ENCODE data around the gene AKAIN1. TPM values are rescaled to one million over a fixed set of nuclear protein-coding genes. Genes with fewer than 3 reads are reported as not detected.

Gene AKAIN1
- total and polyA plus RNA-seq, 2 experiments from 2014 or later = not detected

DNA sequence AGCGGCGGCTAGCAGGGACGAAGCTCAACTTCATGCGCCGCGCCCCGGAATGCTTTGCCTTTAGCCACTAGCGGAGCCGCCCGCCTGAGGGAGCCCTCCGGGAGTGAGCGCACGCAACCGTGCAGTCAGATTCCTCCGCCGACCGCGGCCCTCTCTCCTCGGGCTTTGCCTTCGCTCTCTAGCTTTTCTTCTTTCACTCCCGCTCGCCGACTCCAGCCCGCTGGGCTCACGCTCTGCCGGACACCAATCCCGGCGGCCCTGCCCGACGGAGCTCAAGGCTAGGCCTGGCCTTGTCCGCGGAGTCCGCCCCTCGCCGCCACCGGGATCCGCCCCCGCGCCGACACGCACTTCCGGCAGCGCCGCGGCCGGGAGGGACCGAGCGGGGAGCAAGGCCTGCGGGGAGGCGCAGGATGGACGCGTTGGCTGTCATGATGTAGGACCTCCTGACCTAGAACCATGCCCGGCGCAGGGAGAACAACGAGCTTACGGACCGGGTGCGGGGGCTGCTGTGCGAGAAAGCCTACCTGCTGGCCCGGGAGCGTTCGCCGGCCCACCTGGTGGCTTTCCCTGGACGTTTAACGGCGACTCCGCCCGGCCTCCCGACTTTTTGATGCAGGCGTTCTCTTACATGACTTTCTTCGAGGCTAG lies 40.8 kb upstream of the AKAIN1 start:
- peak overlapping the region; percentile 91 for H3K4me3 ChIP-seq
- H3K27ac ChIP-seq = peak overlapping the region; percentile 98
- peak; percentile 96 for DNase-seq
- 1 to 2% methylated on average over 71 of the region's 71 CpGs for WGBS, 2 experiments (ENCODE audit: low coverage in 1 of 2, low lambda C conversion rate in 2 of 2, missing lambda C conversion rate in 2 of 2)
- peak overlapping the region; percentile 97 for H3K4me2 ChIP-seq (ENCODE audit: unreplicated experiment)
- H3K36me3 ChIP-seq (ENCODE audit: low read depth) = no peaks in the 10 kb centered on the region
- H3F3A ChIP-seq (ENCODE audit: insufficient read depth) = peaks cover 8% of the 10 kb centered on the region; the same call in 1 of the 2 replicates
- no peaks in the 10 kb centered on the region for H3K9me2 ChIP-seq (ENCODE audit: insufficient read depth)
- H3K9me3 ChIP-seq (ENCODE audit: low read depth) = no peaks in the 10 kb centered on the region
- no peaks in the 10 kb centered on the region for H4K20me1 ChIP-seq (ENCODE audit: insufficient read depth)
- H3K4me1 ChIP-seq (ENCODE audit: insufficient read depth) = peaks cover 20% of the 10 kb centered on the region
- no peaks in the 10 kb centered on the region for H3K27me3 ChIP-seq (replicated peaks; ENCODE audit: insufficient read depth)
- TF ChIP-seq EZH2 (IDR thresholded peaks at IDR 0.05; ENCODE audit: insufficient read depth, poor library complexity, severe bottlenecking) = no peak
- no peak for TF ChIP-seq EZH2phosphoT487 (IDR thresholded peaks at IDR 0.05; ENCODE audit: insufficient read depth, low read depth)
- H2AFZ ChIP-seq = peak overlapping the region; percentile 97
- H3K79me2 ChIP-seq (ENCODE audit: insufficient read depth) = peaks cover 33% of the 10 kb centered on the region
- in situ Hi-C loops (cut with MboI) = no loop called here
- peak overlapping the region; percentile 94 for H3K9ac ChIP-seq

DNA sequence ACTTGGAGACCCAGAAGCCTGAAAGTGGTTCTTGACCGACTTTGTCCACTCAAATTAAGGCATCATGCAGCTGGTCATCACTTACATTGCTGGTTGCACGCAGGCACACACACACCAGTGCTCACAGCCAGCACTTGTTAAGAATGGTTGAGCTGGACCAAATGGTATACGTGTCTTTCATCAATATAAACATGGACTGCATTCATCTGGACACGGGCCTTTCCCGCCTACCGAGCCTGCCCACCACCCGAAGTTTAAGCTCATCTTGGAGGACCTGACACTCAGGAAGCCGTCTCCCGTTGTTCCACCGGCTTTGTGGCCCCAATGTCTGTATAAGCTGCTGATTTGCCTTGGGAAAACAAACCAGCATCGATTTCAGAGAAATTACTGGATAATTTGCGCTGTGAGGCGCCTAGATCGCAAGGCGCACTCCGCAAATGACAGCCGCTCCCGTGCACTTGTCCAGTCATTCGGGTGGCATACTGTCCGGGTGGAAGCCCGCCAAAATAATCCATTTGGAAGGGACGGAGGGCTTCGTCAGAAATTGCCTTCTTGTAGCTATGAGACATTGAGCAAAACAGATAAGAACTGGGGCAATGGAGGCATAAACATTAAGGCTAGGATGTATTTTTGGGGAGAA lies 40.1 kb upstream of the AKAIN1 start:
- peak; percentile 34 for DNase-seq
- H3K9me2 ChIP-seq (ENCODE audit: insufficient read depth) = no peaks in the 10 kb centered on the region
- in situ Hi-C loops (cut with MboI) = no loop called here
- no peaks in the 10 kb centered on the region for H4K20me1 ChIP-seq (ENCODE audit: insufficient read depth)
- H3K79me2 ChIP-seq (ENCODE audit: insufficient read depth) = peaks cover 33% of the 10 kb centered on the region
- no peaks in the 10 kb centered on the region for H3K27me3 ChIP-seq (replicated peaks; ENCODE audit: insufficient read depth)
- WGBS, 2 experiments (ENCODE audit: low coverage in 1 of 2, low lambda C conversion rate in 2 of 2, missing lambda C conversion rate in 2 of 2) = 3 to 5% methylated on average over 23 of the region's 23 CpGs
- H3K4me1 ChIP-seq (ENCODE audit: insufficient read depth) = peaks cover 20% of the 10 kb centered on the region
- peak overlapping the region; percentile 91 for H3K4me3 ChIP-seq
- peak overlapping the region; percentile 94 for H3K9ac ChIP-seq
- TF ChIP-seq EZH2 (IDR thresholded peaks at IDR 0.05; ENCODE audit: insufficient read depth, poor library complexity, severe bottlenecking) = no peak
- TF ChIP-seq EZH2phosphoT487 (IDR thresholded peaks at IDR 0.05; ENCODE audit: insufficient read depth, low read depth) = no peak
- H2AFZ ChIP-seq = peak overlapping the region; percentile 97
- peak overlapping the region; percentile 98 for H3K27ac ChIP-seq
- peak overlapping the region; percentile 97 for H3K4me2 ChIP-seq (ENCODE audit: unreplicated experiment)
- H3K9me3 ChIP-seq (ENCODE audit: low read depth) = no peaks in the 10 kb centered on the region
- H3K36me3 ChIP-seq (ENCODE audit: low read depth) = no peaks in the 10 kb centered on the region
- peaks cover 8% of the 10 kb centered on the region; the same call in 1 of the 2 replicates for H3F3A ChIP-seq (ENCODE audit: insufficient read depth)

DNA sequence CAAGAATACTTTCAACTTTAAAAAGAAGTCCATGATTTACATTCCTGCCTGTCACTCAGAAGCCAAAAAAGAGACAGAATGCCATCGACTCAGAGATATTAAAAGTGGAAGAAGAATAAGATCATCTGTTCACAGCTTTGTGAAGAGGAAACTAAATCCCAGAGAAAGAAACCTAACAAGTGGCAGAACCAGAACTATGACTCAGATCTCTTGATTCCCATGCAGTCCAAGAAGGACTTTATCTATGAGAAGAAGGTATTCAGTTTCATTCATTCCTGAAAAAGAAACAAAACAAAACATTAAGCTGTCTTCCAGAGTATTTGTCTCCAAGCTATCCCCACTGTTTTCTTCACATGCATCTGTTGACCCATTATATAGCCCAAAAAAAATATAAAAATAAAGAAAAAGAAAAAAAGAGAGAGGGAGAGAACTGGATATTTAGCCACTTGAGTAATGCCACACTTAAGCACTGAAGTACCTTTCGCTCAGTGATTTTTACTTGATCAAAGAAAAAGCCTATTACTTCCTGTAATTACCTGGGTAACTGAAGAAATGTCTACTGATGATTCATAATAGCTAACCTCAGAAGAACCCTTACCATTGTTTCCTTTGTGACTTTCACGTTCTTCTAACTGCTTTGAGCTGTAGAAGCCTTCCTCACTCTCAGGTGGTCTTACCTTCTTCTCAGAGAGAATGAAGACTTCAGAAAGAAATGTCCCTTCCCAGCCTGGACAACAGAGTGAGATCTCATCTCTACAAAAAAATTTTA lies 17.7 kb upstream of the AKAIN1 start:
- TF ChIP-seq EZH2phosphoT487 (IDR thresholded peaks at IDR 0.05; ENCODE audit: insufficient read depth, low read depth) (no peak), EZH2 (IDR thresholded peaks at IDR 0.05; ENCODE audit: insufficient read depth, poor library complexity, severe bottlenecking) (no peak)
- Histone ChIP-seq H3K9me2 (ENCODE audit: insufficient read depth) (no peaks in the 10 kb centered on the region), H3F3A (ENCODE audit: insufficient read depth) (no peaks in the 10 kb centered on the region), H3K27me3 (replicated peaks; ENCODE audit: insufficient read depth) (no peaks in the 10 kb centered on the region), H3K4me1 (ENCODE audit: insufficient read depth) (no peaks in the 10 kb centered on the region), H3K9ac (no peak overlapping the region), H3K9me3 (ENCODE audit: low read depth) (no peaks in the 10 kb centered on the region), H2AFZ (no peak overlapping the region), H3K4me2 (ENCODE audit: unreplicated experiment) (no peak overlapping the region), H4K20me1 (ENCODE audit: insufficient read depth) (no peaks in the 10 kb centered on the region), H3K27ac (no peak overlapping the region), H3K36me3 (ENCODE audit: low read depth) (no peaks in the 10 kb centered on the region), H3K79me2 (ENCODE audit: insufficient read depth) (no peaks in the 10 kb centered on the region), H3K4me3 (no peak overlapping the region)
- 22 to 23% methylated on average over 3 of the region's 3 CpGs for WGBS, 2 experiments (ENCODE audit: low coverage in 1 of 2, low lambda C conversion rate in 2 of 2, missing lambda C conversion rate in 2 of 2)
- DNase-seq = no peak
- in situ Hi-C loops (cut with MboI) = no loop called here

DNA sequence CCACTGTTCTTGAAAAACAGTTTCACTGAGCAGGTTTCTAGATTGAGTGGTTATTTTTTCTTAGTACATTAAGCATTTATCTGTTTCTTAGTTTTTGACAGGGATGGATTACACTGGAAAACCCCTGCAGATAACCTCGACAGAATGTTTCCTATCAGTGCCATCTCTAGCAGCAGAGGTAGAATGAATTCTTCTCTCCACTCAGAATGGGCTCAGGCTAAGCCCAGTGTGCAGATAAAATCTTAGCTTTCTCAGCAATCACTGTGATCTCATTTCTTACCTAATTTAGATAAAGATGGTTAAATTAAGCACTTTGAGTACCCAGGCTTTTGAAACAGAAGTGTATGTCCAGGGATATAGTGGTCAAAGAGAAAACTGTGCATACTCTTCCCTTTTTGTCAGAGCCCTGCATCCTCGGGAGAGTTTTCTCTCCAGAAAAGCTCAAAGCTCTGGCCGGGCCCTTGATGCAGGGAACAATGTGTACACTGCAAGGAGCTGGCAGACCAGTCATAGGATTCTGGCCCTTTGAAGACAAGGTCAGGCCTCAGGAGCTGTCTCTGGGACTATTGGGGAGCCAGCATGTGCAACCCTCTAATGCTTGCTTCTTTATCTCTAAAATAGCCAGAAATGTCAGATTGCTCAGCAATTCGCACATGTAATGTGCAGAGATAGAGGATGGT lies 10.6 kb upstream of the AKAIN1 start:
- no peaks in the 10 kb centered on the region for H3K4me1 ChIP-seq (ENCODE audit: insufficient read depth)
- in situ Hi-C loops (cut with MboI) = no loop called here
- H3K4me2 ChIP-seq (ENCODE audit: unreplicated experiment) = no peak overlapping the region
- no peak for DNase-seq
- no peaks in the 10 kb centered on the region for H4K20me1 ChIP-seq (ENCODE audit: insufficient read depth)
- 6 to 7% methylated on average over 4 of the region's 4 CpGs for WGBS, 2 experiments (ENCODE audit: low coverage in 1 of 2, low lambda C conversion rate in 2 of 2, missing lambda C conversion rate in 2 of 2)
- no peak overlapping the region for H3K9ac ChIP-seq
- no peaks in the 10 kb centered on the region for H3K9me2 ChIP-seq (ENCODE audit: insufficient read depth)
- H3K9me3 ChIP-seq (ENCODE audit: low read depth) = no peaks in the 10 kb centered on the region
- no peak overlapping the region for H3K27ac ChIP-seq
- no peaks in the 10 kb centered on the region for H3K79me2 ChIP-seq (ENCODE audit: insufficient read depth)
- no peak overlapping the region for H2AFZ ChIP-seq
- H3K36me3 ChIP-seq (ENCODE audit: low read depth) = no peaks in the 10 kb centered on the region
- TF ChIP-seq EZH2 (IDR thresholded peaks at IDR 0.05; ENCODE audit: insufficient read depth, poor library complexity, severe bottlenecking) (no peak), EZH2phosphoT487 (IDR thresholded peaks at IDR 0.05; ENCODE audit: insufficient read depth, low read depth) (no peak)
- no peak overlapping the region for H3K4me3 ChIP-seq
- H3F3A ChIP-seq (ENCODE audit: insufficient read depth) = no peaks in the 10 kb centered on the region
- no peaks in the 10 kb centered on the region for H3K27me3 ChIP-seq (replicated peaks; ENCODE audit: insufficient read depth)
